Upper lobe of left lung (tissue), 4 donors: ENCODE data around the gene C16orf86.

ENCODE experiments used
- EP300 ChIP-seq, 4 donors: sonication (generic); formaldehyde crosslinking; IDR thresholded peaks; one replicate each; pipeline ENCODE4 v1.5.1; 2017; ENCODE audit warnings: antibody characterized with exemption in 4 of 4, control low read depth in 2 of 4
- POLR2A ChIP-seq, 4 donors: fragments of 450-650 bp; IDR thresholded peaks; one replicate each; pipeline ENCODE4 v1.5.1; 2016 to 2017; ENCODE audit warnings: antibody characterized with exemption in 4 of 4, mild to moderate bottlenecking in 2 of 4
- TF ChIP-seq, protein P1 (sequence below), 6 experiments: fragments of 450-650 bp in 4 of 6; fragments of 200-600 bp in 2 of 6; sonication (generic) in 2 of 6; IDR thresholded peaks; one replicate each; pipeline ENCODE4 v1.5.1; 2016 to 2019; ENCODE audit warnings: antibody characterized with exemption in 6 of 6

DNA sequence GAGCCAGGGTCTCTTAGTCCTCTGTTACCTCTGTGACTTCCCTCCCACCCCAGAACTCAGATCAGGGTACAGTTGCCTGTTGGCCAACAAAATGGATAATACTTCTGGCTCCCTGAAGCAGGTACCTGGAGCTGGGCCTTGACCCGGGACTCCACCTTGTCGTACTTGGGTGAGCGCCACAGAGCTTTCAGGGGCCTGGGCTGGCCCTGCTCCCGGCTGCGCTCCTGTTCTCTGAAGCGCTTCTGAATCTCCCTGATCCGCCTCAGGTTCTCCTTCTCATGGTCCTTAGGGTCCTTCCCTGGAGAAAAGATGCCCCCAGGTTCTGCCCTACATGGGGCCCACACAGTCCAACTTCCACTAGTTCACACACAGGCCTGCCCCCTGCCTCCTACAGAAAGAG is 1.7 kb upstream of the C16orf86 start:
- TF ChIP-seq EP300 (IDR thresholded peaks at IDR 0.05) (no peak), POLR2A (IDR thresholded peaks at IDR 0.05) (no peak)
- TF ChIP-seq, protein P1, sequence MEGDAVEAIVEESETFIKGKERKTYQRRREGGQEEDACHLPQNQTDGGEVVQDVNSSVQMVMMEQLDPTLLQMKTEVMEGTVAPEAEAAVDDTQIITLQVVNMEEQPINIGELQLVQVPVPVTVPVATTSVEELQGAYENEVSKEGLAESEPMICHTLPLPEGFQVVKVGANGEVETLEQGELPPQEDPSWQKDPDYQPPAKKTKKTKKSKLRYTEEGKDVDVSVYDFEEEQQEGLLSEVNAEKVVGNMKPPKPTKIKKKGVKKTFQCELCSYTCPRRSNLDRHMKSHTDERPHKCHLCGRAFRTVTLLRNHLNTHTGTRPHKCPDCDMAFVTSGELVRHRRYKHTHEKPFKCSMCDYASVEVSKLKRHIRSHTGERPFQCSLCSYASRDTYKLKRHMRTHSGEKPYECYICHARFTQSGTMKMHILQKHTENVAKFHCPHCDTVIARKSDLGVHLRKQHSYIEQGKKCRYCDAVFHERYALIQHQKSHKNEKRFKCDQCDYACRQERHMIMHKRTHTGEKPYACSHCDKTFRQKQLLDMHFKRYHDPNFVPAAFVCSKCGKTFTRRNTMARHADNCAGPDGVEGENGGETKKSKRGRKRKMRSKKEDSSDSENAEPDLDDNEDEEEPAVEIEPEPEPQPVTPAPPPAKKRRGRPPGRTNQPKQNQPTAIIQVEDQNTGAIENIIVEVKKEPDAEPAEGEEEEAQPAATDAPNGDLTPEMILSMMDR (IDR thresholded peaks at IDR 0.05), result no peak
